ENCODE measurements around the gene TNS4. TPM values are rescaled to one million over a fixed set of nuclear protein-coding genes. Genes with fewer than 3 reads are reported as not detected.

The TNS4 gene
- total RNA-seq, 1 donor from 2014 or later, result not detected

DNA sequence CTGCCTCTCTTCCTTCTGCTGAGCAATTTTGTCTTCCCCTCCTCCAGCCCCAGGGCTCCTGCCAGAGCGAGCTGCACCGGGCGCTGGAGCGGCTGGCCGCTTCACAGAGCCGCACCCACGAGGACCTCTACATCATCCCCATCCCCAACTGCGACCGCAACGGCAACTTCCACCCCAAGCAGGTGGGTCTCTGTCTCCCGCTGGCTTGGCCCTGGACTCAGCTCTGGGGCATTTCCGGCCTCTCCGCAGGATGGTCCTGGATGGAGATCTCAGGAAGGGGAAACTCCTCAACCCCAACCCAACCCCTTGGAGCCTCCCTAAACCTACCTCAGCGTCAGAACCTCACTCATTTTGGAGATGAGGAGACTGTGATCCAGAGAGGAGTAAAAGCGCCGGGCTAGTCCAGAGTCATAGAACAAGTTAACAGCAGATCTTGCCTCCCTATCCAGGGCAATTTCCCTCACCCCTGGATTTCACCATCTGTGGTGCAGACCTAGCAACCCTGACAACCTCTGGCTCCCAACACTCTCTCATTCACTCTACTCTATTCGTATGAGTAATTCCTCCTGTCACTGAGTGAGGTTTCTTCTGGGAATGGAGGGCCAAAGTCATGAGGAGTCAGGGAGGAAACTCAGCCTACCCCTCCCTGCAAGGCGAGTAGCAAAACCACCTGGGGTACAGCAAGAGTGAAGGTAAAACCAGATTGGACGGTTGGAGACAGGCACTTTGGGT lies 47.4 kb downstream of the TNS4 start:
- no peak for ATAC-seq
- intact Hi-C loops (cut with DNase I), result no loop called here

DNA sequence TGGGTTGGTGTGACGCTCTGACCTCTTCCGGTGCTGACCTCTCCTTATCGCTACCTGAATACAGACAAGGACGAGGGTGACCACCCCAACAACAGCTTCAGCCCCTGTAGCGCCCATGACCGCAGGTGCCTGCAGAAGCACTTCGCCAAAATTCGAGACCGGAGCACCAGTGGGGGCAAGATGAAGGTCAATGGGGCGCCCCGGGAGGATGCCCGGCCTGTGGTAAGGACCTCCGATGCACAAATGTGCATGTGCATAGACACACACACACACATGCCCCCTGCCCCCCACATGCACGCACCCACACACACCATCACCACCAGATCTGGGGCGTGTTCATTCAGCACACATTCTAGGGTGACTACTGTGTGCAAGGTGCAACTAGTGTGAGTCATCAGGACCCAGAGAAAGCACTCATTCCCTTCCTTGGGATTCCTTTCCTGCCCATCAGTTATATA lies 48.5 kb downstream of the TNS4 start:
- no peak for ATAC-seq
- no peak for DNase-seq (ENCODE audit: missing footprints)
- intact Hi-C loops (cut with DNase I), result no loop called here

More for the DNA sequence above, 47.4 kb downstream of the TNS4 start:
- no peak for DNase-seq (ENCODE audit: missing footprints)

DNA sequence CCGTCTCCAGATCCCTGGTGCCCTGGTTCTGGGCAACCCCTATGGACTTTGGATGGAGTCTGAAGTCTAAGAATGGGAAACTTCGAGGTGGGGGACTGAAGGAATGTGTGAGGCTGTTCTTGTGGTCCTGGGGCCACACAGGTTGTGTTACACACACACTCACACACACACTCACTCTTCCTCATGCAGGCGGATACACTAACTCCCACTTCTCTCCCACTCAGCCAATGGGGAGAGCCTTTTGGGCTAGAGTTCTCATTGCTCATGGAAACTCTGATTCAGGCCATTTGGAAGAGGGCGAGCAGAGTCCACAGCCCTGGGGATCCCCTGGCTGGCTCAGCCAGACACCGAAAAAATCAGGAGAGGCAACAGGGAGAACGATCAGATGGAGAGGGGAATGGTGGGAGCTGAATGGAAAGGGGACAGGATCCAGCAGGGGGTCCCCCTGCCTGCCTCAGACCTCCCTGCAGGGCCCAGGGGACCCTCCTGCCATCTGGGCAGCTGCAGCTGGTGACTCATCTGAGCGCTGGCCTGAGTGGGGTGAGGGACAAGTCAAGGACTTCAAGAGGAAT lies 49.1 kb downstream of the TNS4 start:
- ATAC-seq (peak; percentile 44), DNase-seq (ENCODE audit: missing footprints) (no peak)
- intact Hi-C loops (cut with DNase I), result no loop called here

DNA sequence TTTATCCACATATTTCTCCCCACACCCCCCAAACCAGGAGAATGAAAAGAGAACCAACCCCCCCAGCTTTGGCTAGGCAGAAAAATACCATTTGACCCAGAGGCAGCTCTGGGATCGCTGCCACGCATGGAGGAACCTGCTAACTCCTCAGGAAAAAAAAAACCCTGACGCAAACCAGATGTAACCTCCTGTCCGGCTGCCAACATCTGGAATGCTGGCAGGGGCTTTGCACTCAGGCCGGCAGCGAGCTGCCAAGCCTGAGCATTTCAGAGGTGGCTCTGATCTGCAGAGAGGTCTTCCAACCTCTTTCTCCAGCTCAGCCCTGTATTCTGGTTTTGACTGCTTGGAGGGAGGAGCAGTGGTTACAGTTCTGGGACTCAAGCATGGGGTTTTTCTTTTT lies 50.0 kb downstream of the TNS4 start:
- intact Hi-C loops (cut with DNase I), result no loop called here
- ATAC-seq, result peak; percentile 76
- DNase-seq (ENCODE audit: missing footprints), result peak; percentile 88

DNA sequence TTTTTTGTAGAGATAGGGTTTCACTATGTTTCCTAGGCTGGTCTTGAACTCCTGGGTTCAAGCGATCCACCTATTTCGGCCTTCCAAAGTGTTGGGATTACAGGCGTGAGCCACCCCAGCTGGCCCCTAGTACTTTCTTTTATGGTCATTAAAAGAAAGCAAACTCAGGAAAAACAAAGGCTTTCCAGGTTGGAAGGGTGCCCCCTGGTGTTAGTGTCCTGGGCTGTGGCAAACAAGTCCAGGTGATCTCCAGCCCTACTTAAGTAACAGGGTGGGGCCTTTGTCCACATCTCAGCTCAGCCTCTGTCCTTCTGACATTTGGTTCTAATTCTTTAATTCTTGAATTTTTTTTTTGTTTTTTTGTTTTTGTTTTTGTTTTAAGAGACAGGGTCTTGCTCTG lies 51.2 kb downstream of the TNS4 start:
- intact Hi-C loops (cut with DNase I), result no loop called here
- DNase-seq (ENCODE audit: missing footprints) (no peak), ATAC-seq (no peak)

DNA sequence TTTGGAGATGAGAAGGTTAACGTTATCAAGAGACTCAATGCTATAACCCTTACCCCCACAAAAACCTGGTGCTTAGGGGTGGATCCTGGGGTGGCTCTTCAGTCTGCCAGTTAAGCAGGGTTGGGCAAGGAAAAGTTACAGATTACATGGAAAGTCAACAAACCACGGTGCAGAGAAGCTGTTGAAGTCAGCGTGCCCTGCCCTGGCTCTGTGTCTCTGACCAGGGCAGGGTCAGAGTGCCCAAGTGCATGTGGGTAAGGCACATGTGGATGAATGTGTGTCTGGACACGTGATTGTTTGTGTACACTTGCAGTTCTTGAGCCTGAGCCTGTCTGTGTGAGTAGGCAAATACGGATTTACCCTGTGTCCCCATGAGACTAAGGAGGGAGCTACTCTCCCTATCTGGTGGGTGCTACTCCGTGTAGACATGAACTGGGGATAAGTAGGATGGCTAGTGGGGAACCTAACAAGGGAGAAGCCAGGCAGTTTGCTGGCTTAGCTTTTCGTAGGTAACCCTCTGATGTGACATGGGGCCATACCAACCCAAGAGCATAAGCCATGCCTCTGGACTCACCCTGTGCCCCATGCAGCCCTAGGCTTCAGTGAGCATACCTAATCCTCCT lies 52.7 kb downstream of the TNS4 start:
- no peak for ATAC-seq

DNA sequence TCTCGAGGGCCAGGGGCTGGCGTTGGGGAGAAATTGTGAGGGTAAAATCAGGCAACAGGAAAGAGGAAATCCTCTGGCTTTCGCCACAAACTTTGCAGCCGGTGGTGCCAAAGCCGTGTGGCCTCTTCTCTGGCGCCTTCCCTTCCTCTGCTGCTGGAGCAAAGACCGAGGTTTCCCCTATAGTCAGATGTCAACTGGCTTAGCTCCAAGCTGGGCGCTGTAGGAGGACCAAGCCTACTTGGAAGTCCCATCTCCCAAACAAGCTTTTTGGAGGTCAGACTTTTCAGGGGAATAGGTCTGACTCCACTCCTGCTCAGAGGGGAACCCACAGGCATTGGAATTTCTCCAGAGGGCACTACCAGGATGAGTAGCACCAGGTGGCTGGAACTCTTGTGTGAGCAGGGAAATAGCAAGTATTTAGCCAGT lies 53.2 kb downstream of the TNS4 start:
- intact Hi-C loops (cut with DNase I), result no loop called here
- ATAC-seq (no peak), DNase-seq (ENCODE audit: missing footprints) (no peak)

More for the DNA sequence above, 52.7 kb downstream of the TNS4 start:
- intact Hi-C loops (cut with DNase I), result no loop called here
- no peak for DNase-seq (ENCODE audit: missing footprints)

DNA sequence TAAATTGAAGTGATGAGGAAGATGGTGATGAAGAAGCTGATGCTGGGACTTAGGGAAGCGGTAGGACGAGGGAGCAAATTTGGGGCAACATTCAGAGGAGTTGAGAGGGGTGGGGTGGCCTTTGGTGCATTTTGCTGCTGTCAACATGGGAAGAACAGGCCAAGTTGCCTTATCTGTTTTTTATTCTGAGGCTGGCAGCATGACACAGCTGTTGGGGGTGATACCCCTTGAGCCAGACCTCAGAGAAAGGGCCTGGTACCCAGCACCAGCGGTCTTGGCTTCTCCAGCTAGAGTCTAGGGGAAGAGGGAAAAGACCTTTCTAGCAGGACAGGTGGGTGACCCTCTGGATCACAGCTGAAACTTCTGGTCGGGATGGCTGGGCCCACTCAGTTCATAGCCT lies 53.6 kb downstream of the TNS4 start:
- ATAC-seq (no peak), DNase-seq (ENCODE audit: missing footprints) (no peak)
- intact Hi-C loops (cut with DNase I), result no loop called here

DNA sequence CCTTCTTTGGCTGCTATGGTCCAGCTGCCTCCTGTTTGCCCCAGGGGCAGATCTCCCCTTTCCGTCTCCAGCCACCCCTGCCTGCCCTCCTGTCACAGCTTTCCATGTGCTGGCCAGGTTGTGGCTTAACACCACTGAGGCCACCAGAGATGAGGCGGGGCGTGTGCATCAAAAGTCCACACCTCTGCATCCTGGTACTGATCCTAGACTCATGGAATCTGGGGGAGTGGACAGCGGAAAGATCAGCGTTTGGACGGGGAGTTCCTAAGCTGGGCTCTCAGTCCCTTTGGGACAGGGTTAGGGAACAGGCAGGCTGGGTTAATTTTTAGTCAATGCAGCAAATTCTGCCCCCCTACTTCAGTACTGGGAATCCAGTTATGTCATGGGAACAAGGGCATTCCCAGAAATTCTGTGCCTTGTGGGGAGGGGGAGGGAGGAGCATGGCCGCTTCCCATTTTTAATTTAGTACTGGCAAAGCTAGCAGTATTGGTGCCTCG lies 54.2 kb downstream of the TNS4 start:
- DNase-seq (ENCODE audit: missing footprints) (no peak), ATAC-seq (peak; percentile 48)
- intact Hi-C loops (cut with DNase I), result no loop called here

DNA sequence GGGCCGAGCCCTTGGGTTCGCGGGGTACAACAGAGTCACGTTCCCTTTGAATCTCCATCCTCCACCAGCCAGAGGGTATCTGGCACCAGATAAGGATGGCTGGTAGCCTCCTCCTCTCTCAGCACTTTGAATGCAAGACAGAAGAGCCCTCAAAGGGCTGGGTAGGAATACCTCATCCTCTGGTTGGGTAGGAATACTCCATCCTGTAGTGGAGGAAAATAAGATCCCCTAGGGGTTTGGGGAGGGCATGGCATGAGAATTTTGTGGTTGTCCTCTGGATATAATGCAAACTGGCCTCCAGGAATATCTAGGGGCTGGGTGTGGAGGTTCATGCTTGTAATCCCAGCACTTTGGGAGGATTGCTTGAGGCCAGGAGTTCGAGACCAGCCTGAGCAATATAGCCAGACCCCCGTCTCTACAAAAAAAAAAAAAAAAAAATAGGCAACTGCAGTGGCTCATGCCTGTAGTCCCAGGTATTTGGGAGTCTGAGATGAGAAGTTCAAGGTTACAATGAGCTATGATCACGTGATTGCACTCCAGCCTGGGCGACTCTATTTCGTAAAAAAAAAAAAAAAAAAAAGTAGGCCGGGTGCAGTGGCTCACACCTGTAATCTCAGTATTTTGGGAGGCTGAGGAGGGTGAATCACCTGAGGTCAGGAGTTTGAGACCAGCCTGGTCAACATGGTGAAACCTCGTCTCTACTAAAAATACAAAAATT lies 55.5 kb downstream of the TNS4 start:
- no peak for DNase-seq (ENCODE audit: missing footprints)
- intact Hi-C loops (cut with DNase I), result no loop called here
- ATAC-seq, result no peak

DNA sequence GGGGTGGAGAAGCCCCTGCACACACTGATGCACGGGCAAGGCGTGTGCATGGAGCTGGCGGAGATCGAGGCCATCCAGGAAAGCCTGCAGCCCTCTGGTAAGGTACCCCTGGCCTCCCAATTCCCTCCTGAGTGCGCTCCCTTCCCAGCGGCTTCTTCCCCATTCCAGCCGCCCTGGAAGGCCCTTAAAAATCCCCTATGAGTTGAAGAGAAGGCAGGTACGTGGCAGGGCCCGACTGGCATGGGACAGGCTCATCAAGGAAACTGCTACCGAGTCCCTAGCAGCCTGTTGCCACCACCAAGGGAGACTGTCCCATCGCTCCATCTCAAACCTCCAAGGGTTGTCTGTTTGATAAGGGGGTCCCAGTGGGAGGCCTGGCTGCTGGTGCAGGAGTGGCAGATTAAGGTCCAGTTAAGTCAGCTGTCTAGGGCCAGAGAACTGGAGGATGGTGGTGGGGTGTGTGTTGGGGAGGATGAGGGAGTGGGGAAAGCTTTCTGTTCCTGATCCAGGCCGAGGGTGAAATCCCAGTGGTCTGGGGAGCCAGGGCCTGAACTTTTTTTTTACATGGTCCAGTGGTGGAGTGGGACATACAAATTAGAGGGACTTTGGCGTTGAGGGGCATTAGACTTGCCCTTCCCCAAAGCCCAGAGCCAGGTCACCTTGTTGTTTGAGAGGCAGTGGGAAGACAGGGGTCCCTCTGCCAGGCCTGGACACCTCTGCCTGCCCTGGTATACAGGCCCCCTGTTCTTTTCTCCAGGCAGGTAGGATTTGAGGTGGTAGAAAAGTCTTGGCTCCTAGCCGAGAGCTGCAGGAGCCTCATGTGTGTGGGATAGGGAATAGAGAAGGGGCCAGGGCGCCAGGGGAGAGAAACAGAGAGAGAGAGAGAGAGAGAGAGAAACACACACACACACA lies 57.2 kb downstream of the TNS4 start:
- intact Hi-C loops (cut with DNase I), result loop anchor here (5.0 kb wide), 1 partner anchor 47 kb away; no protein-coding TSS in a partner anchor
- ATAC-seq, result no peak
- no peak for DNase-seq (ENCODE audit: missing footprints)

DNA sequence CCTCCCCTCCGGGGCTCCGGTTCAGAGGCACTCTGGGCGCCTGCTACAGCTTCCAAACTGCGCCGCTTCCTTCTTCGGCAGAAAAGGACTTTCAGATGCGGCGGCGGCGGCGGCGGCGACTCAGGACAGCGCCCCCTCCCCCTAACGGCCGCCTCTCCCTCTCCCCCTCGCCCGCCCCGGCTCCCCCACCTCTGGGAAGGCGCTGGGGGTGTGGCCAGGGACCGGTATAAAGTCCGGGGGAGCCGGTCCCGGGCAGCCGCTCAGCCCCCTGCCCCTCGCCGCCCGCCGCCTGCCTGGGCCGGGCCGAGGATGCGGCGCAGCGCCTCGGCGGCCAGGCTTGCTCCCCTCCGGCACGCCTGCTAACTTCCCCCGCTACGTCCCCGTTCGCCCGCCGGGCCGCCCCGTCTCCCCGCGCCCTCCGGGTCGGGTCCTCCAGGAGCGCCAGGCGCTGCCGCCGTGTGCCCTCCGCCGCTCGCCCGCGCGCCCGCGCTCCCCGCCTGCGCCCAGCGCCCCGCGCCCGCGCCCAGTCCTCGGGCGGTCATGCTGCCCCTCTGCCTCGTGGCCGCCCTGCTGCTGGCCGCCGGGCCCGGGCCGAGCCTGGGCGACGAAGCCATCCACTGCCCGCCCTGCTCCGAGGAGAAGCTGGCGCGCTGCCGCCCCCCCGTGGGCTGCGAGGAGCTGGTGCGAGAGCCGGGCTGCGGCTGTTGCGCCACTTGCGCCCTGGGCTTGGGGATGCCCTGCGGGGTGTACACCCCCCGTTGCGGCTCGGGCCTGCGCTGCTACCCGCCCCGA lies 58.0 kb downstream of the TNS4 start, which contains the start of gene IGFBP4:
Gene IGFBP4 (plus strand): TSS at position 255 of the 792 bp plus-strand sequence. CDS start 286 bp downstream, at position 541.
- DNase-seq (ENCODE audit: missing footprints) (peak; percentile 92), ATAC-seq (peak; percentile 67)
- intact Hi-C loops (cut with DNase I), result loop anchor here (5.0 kb wide), 1 partner anchor 46 kb away; no protein-coding TSS in a partner anchor

DNA sequence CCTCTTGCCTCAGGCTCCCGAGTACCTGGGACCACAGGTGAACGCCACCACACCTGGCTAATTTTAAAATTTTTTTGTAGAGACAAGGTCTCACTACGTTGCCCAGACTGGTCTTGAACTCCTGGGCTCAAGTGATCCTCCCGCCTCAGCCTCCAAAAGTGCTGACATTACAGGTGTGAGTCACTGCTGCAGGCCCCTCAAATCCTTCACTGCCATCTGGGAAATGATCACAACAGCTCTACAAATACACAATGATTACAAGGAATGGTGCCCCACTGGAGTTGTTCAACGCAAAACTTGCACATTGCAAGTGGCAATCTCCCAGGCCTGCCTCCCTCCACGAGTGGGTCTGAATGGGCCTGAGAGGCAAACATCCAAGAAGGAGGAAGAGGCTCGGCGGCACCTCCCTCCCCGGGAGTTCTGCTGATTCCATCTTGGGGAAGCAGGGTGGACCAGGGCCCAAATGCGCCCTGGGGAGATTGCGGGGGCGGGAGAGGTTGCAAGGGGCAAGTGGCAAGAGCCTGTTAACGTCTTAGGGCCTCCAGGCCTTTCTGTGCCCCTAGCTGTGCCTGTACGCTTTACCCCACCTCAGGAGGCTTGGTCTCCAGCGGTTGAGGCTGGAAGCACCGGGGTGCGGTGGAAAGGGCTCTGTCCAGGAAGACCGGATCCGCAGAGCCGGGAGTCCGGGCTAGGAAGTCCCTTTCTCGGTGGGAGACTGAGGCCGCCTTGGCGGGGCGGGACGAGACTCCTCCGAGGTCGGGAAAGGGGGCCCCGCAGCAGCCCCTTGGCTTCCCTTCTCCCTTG lies 58.8 kb downstream of the TNS4 start:
- ATAC-seq (peak; percentile 28), DNase-seq (ENCODE audit: missing footprints) (peak; percentile 81)
- intact Hi-C loops (cut with DNase I), result loop anchor here (5.0 kb wide), 1 partner anchor 45 kb away; no protein-coding TSS in a partner anchor

DNA sequence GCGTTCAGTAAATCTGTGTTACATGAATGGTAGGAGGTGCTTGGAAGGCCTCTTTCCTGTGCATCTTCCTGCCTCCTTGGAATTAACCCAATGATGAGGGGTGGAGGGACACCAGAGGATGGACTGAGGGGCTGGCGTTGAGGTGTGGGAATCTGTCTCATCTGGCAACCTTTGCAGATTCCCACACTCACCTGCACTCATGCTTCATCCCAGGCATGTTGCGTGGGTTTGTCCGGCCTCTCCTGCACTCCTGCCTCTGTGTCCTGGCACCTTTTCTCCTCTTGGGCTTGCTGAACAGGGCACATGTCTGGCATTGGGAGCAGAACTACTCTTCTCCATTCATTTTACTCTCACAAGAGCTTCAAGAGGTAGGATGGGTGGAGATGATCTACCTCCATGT lies 61.3 kb downstream of the TNS4 start:
- ATAC-seq (no peak), DNase-seq (ENCODE audit: missing footprints) (no peak)
- intact Hi-C loops (cut with DNase I), result loop anchor here (5.0 kb wide), 1 partner anchor 43 kb away; no protein-coding TSS in a partner anchor

DNA sequence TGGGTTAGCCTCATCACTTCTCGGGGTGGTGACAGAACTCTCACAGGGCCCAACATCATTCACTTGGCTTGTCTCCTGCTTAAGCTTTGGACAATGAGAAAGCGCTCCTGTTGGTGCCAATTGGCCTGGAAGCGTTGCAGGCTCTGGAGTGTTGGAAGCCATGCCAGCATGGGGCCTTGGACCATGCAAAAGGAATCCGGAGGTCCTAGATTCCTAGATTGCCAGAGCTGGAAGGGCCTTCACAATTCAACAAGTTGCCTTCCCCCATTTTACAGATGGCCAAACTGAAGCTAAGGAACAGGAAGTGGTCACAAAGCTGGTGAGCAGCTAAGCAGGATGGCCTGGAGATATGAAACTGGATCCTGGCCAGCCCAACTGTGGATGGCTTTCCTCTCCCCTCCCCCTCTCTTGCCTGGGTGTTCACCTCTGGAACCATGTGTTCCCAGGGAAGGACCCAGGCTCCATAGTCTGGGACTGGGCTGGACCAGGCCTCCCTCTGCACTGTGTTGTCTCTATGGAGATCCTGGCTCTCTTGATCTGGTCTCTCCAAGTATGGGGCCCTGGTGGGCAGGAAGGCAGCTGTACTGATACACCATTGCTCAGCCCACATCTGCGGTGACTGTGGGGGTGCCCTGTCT lies 64.2 kb downstream of the TNS4 start:
- no peak for DNase-seq (ENCODE audit: missing footprints)
- intact Hi-C loops (cut with DNase I), result no loop called here
- ATAC-seq, result peak; percentile 67

DNA sequence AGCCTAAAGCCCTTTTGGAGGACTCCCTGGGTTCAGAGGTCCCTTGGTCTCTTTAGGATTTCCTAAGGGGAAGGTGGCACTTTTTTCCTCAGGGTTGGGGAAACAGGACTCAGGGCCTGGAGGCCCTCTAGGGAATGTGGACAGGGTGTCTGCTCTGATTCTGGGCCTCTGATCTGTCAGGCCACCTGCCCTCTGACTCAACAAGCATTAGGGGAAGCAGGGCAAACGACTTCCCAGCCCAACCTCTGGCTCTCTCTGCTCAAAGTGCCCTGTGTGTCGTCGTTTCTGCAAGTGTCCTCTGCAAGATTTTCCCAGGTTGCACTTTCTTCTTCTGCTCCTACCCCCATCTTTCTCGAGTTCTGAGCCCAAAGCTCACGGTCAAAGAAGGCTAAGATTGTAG lies 64.8 kb downstream of the TNS4 start:
- intact Hi-C loops (cut with DNase I), result no loop called here
- ATAC-seq (no peak), DNase-seq (ENCODE audit: missing footprints) (no peak)
